HEK293T (cell line): ENCODE measurements around the gene FOXO3.

ENCODE experiments used
- FOXK2 ChIP-seq: fragments of 450-650 bp; IDR thresholded peaks from 2 replicates; pipeline ENCODE4 v1.6.1; 2016; ENCODE audit warnings: mild to moderate bottlenecking
- LEF1 ChIP-seq: fragments of 450-650 bp; IDR thresholded peaks from 2 replicates; pipeline ENCODE4 v1.6.1; 2017; ENCODE audit warnings: mild to moderate bottlenecking, borderline replicate concordance
- SUZ12 ChIP-seq: fragments of 450-650 bp; IDR thresholded peaks from 2 replicates; pipeline ENCODE4 v1.6.1; 2016; ENCODE audit warnings: mild to moderate bottlenecking
- ZNF384 ChIP-seq: fragments of 450-650 bp; IDR thresholded peaks from 2 replicates; pipeline ENCODE4 v1.6.1; 2016

- TF ChIP-seq LEF1 (no peak), SUZ12 (no peak), ZNF384 (no peak), FOXK2 (no peak)
Measured at GRCh38 chr6:108733051-108733450, 172.3 kb downstream of the FOXO3 start.
